ENCODE measurements around the gene B4GALT6.

GRCh38 chr18:31697351-31698298 is 13.2 kb upstream of the B4GALT6 start:
- TF ChIP-seq FOXM1 (IDR thresholded peaks at IDR 0.05; ENCODE audit: borderline replicate concordance) (no peak), ARNT (IDR thresholded peaks at IDR 0.05) (no peak), FOXK2 (IDR thresholded peaks at IDR 0.05) (no peak), BHLHE40 (IDR thresholded peaks at IDR 0.05; ENCODE audit: borderline replicate concordance) (no peak), LEF1 (IDR thresholded peaks at IDR 0.05; ENCODE audit: borderline replicate concordance) (no peak), ELF4 (IDR thresholded peaks at IDR 0.05) (no peak), SUZ12 (IDR thresholded peaks at IDR 0.05) (no peak), L3MBTL2 (conservative IDR thresholded peaks at IDR 0.05) (no peak), TARDBP (IDR thresholded peaks at IDR 0.05) (no peak)
